Kidney (tissue), 14 donors: ENCODE data around the gene NR3C2. TPM values are rescaled to one million over a fixed set of nuclear protein-coding genes. Genes with fewer than 3 reads are reported as not detected.

Source experiments
- DNase-seq, 5 donors: peaks; one replicate each; pipeline ENCODE4 v3.0.0-alpha.2; 2013 to 2020
- FAIRE-seq: peaks from 2 replicates; lab custom pipeline; 2012; peaks lifted over from hg19 to GRCh38; lab: Jason Lieb, UNC
- H3K27ac ChIP-seq, 2 donors: one replicate each; pipeline ENCODE4 v1.7.0; 2013; ENCODE audit warnings: low read depth in 2 of 2, low read length in 2 of 2, inconsistent platforms in 1 of 2
- H3K27me3 ChIP-seq: one replicate; pipeline ENCODE4 v1.7.1; 2013; ENCODE audit warnings: low read length, inconsistent platforms; ENCODE audit not compliant: control insufficient read depth, insufficient read depth
- H3K36me3 ChIP-seq, 3 donors: one replicate each; pipeline versions ENCODE4 v1.7.0 to v1.7.1; 2013; ENCODE audit warnings: low read length in 3 of 3, control low read depth in 1 of 3, inconsistent platforms in 1 of 3; ENCODE audit not compliant: insufficient read depth in 3 of 3, control insufficient read depth in 2 of 3
- H3K4me1 ChIP-seq, 3 donors: one replicate each; pipeline versions ENCODE4 v1.7.0 to v1.7.1; 2013; ENCODE audit warnings: low read length in 3 of 3, inconsistent platforms in 1 of 3, low read depth in 1 of 3; ENCODE audit not compliant: control insufficient read depth in 2 of 3, insufficient read depth in 2 of 3
- H3K4me3 ChIP-seq, 3 donors: one replicate each; pipeline versions ENCODE4 v1.7.0 to v1.8.1; 2013; ENCODE audit warnings: low read length in 3 of 3, control low read depth in 1 of 3, inconsistent platforms in 1 of 3
- H3K9ac ChIP-seq, 3 donors: one replicate each; pipeline versions ENCODE4 v1.7.0 to v1.7.1; 2013; ENCODE audit warnings: low read length in 3 of 3, control low read depth in 1 of 3, inconsistent platforms in 1 of 3
- H3K9me3 ChIP-seq, 3 donors: one replicate each; pipeline versions ENCODE4 v1.7.0 to v1.7.1; 2013; ENCODE audit warnings: low read length in 3 of 3, control low read depth in 1 of 3, inconsistent platforms in 1 of 3; ENCODE audit not compliant: control insufficient read depth in 2 of 3, insufficient read depth in 1 of 3
- CTCF ChIP-seq: IDR thresholded peaks from 3 replicates; pipeline ENCODE4 v1.5.1; 2012; ENCODE audit warnings: mild to moderate bottlenecking, moderate library complexity, borderline replicate concordance; ENCODE audit not compliant: insufficient read depth; ENCODE audit errors: extremely low read depth
- intact Hi-C: fragments of 100-400 bp; cut with DNase I; formaldehyde crosslinking; loops from one replicate; pipeline ENCODE4 v1.11.1; 2022
- polyA plus RNA-seq: library from polyadenylated mRNA; stranded (reverse); fragments of 350-450 nt; fragmentation: Illumina TruSeq; extraction: RNeasy Lipid Tissue Mini Kit (QIAGEN cat#74804); gene quantifications from one replicate; pipeline ENCODE4 v1.2.3, GENCODE V29; 2014; ENCODE audit warnings: low read depth, low replicate concordance; ENCODE audit not compliant: insufficient read depth
- total RNA-seq: library from RNA; stranded (reverse); fragmentation: NEBNext Ultra II Directional; extraction: Animal tissue kit (Norgen Biotek cat#: 25700); gene quantifications from one replicate; pipeline ENCODE4 v1.2.1, GENCODE V29; 2021
- donor health status: control.
- donor health status: control.
- donor health status: control.
- donor health status: control.
- donor health status: control.
- donor health status: DM: yes; HTN: yes; CAD: no.
- donor health status: Normal renal cell carcinoma (clear cell type).

NR3C2 gene
- total and polyA plus RNA-seq, 2 donors from 2014 or later = 8.7 to 43.4 TPM

DNA sequence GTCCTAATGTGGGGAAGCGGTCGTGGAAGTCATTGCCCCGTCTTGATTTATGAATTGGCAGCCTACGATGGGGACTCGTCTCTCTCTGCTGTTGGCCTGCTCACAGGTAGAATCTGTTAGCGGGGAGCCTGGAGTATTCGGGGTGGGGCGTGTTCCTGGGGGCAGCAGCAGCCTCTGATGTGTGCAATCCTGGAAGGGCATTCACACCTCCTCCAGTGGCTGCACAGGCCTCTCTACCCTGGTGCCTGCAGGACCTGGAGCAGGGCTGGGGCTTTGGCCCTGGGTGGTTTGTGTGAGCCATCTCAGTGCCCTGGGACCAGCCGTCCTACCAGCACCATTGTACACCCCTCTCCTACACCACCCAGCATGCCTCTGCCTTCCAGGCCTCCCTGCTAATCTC is 369.4 kb downstream of the NR3C2 start:
- DNase-seq = peak in 1 of 5 donors; percentile 20
- no peak for FAIRE-seq
- no peaks in the 10 kb centered on the region for H3K27me3 ChIP-seq

DNA sequence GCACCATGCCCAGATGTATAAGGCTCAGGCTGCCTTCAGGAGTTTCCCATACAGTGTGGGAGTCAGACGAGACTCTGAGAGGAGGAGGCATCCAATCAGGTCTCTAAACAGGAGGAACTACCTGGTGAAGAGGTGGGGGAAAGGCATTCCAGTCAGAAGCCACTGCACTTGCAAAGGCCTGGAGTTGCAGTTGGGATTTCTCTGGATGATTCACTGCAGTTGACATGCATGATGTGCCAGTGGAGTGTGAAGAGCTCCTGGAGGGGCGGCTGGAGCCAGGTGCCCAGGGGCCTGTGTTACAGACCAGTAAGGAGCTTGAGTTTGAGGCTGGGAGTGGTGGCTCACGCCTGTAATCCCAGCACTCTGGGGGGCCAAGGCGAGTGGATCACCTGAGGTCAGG is 371.2 kb downstream of the NR3C2 start:
- FAIRE-seq = no peak
- peaks cover 0 to 6% (median 0%) of the 10 kb centered on the region in 3 donors for H3K9me3 ChIP-seq

More for the DNA sequence above, 369.4 kb downstream of the NR3C2 start:
- Histone ChIP-seq H3K27ac (no peak overlapping the region), H3K4me1 (peaks cover 0 to 15% (median 5%) of the 10 kb centered on the region in 3 donors), H3K9ac (no peak overlapping the region), H3K36me3 (peaks cover under 1 to 14% (median 3%) of the 10 kb centered on the region in 3 donors), H3K9me3 (peaks cover 0 to 6% (median 0%) of the 10 kb centered on the region in 3 donors), H3K4me3 (no peak overlapping the region)
- intact Hi-C loops = no loop called here
- TF ChIP-seq CTCF = no peak

DNA sequence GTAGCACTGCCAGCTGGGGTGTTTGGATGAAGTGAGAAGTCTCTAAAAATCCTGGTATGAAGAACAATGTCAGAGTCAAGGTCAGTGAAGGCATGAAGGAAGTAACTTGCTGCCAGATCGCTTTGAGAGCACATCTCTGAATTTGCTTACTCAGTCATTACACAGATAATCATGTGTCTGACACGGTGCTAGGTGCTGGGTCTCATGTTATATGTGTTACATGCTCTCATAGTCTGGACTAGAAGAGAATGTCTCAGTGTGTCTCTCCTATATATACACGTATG is 372.4 kb downstream of the NR3C2 start:
- H3K9ac ChIP-seq = no peak overlapping the region
- H3K27ac ChIP-seq = no peak overlapping the region
- H3K36me3 ChIP-seq = peaks cover 0 to 11% (median 4%) of the 10 kb centered on the region in 3 donors
- H3K4me3 ChIP-seq = no peak overlapping the region
- H3K9me3 ChIP-seq = peaks cover 0 to 4% (median 0%) of the 10 kb centered on the region in 3 donors
- no peak for FAIRE-seq
- intact Hi-C loops = no loop called here
- no peak for TF ChIP-seq CTCF
- H3K4me1 ChIP-seq = peaks cover 0 to 21% (median 11%) of the 10 kb centered on the region in 3 donors
- no peak for DNase-seq
- no peaks in the 10 kb centered on the region for H3K27me3 ChIP-seq

More for the DNA sequence above, 371.2 kb downstream of the NR3C2 start:
- Histone ChIP-seq H3K4me1 (peaks cover 0 to 19% (median 11%) of the 10 kb centered on the region in 3 donors), H3K4me3 (no peak overlapping the region), H3K27me3 (no peaks in the 10 kb centered on the region), H3K36me3 (peaks cover 3 to 7% (median 5%) of the 10 kb centered on the region in 3 donors), H3K27ac (no peak overlapping the region), H3K9ac (no peak overlapping the region)
- DNase-seq = peak in 4 of 5 donors; percentile 33 to 54 (median 42)
- TF ChIP-seq CTCF = no peak
- intact Hi-C loops = no loop called here
